Mucosa of descending colon (tissue), 3 donors: ENCODE measurements around the gene ZNF792. TPM values are rescaled to one million over a fixed set of nuclear protein-coding genes. Genes with fewer than 3 reads are reported as not detected.

Source experiments
- ATAC-seq: fragments of 200-7000 bp; cut with Tn5 transposase; one replicate; pipeline ENCODE4 v1.9.1; 2020; ENCODE audit warnings: mild to moderate bottlenecking, moderate library complexity
- DNase-seq, 3 donors: peaks; one replicate each; pipeline ENCODE4 v3.0.0-alpha.2; 2020
- H3K36me3 ChIP-seq: fragments of 200-600 bp; one replicate; pipeline ENCODE4 v1.8.0; 2021; ENCODE audit warnings: low read depth, mild to moderate bottlenecking
- H3K4me1 ChIP-seq: fragments of 200-600 bp; one replicate; pipeline ENCODE4 v1.8.0; 2021; ENCODE audit warnings: low read depth, mild to moderate bottlenecking
- H3K4me3 ChIP-seq: fragments of 200-600 bp; one replicate; pipeline ENCODE4 v1.8.0; 2021; ENCODE audit warnings: mild to moderate bottlenecking
- H3K9me3 ChIP-seq: fragments of 200-600 bp; one replicate; pipeline ENCODE4 v1.8.0; 2021; ENCODE audit warnings: mild to moderate bottlenecking
- intact Hi-C, 2 donors: fragments of 100-400 bp; cut with DNase I in 1 of 2; cut with micrococcal nuclease in 1 of 2; formaldehyde crosslinking; loops; one replicate each; pipeline versions ENCODE4 v1.11.0 to v1.11.1; 2022; cut with DNase I, micrococcal nuclease
- long read RNA-seq, 2 donors: library from polyadenylated mRNA; unstranded; transcript quantifications; one replicate each; pipeline ENCODE4 v2.0.0, GENCODE V29; 2019 to 2021
- total RNA-seq, 3 donors: library from RNA; stranded (reverse); fragmentation: NEBNext Ultra II Directional in 2 of 3; extraction: Animal tissue kit (Norgen Biotek cat#: 25700) in 2 of 3; gene quantifications; one replicate each; pipeline versions ENCODE4 v1.2.1 to v1.2.4, GENCODE V29; 2021 to 2023
- TF ChIP-seq, protein P1 (sequence below): fragments of 200-600 bp; IDR thresholded peaks from one replicate; pipeline ENCODE4 v1.8.0; 2022; ENCODE audit warnings: antibody characterized with exemption, mild to moderate bottlenecking
- donor health status: DM: no; HTN: no; CAD: no; lungs with moderate emphysema.
- donor health status: DM: no; HTN: no; CAD: no.
- donor health status: DM: no; HTN: yes; CAD: no.

The ZNF792 gene
- 1 to 10 TPM; 5.4 to 7.6 (median 6.7) TPM for total RNA-seq
- long read RNA-seq, donor 1, transcript ZNF792-201 (4 exons, 3,888 nt), result major isoform, 6 of 7 reads
- long read RNA-seq, donor 1, partial matches to known transcripts, result 0 of 7 reads
- long read RNA-seq, donor 1, other reads (novel, unspliced or antisense), result 0 of 7 reads
- long read RNA-seq, donor 2, result 0 reads

- peaks cover 12% of the 10 kb centered on the region for H3K36me3 ChIP-seq
- ATAC-seq (peak; percentile 83), DNase-seq (peak; percentile 79 to 84 (median 79))
- TF ChIP-seq, protein P1, sequence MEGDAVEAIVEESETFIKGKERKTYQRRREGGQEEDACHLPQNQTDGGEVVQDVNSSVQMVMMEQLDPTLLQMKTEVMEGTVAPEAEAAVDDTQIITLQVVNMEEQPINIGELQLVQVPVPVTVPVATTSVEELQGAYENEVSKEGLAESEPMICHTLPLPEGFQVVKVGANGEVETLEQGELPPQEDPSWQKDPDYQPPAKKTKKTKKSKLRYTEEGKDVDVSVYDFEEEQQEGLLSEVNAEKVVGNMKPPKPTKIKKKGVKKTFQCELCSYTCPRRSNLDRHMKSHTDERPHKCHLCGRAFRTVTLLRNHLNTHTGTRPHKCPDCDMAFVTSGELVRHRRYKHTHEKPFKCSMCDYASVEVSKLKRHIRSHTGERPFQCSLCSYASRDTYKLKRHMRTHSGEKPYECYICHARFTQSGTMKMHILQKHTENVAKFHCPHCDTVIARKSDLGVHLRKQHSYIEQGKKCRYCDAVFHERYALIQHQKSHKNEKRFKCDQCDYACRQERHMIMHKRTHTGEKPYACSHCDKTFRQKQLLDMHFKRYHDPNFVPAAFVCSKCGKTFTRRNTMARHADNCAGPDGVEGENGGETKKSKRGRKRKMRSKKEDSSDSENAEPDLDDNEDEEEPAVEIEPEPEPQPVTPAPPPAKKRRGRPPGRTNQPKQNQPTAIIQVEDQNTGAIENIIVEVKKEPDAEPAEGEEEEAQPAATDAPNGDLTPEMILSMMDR, result no peak
- peak within 1 kb of the TSS; percentile 77 for H3K4me3 ChIP-seq
- H3K4me1 ChIP-seq, result peaks cover 6% of the 10 kb centered on the region
- peaks cover 27% of the 10 kb centered on the region for H3K9me3 ChIP-seq
- intact Hi-C loops, result no loop called here
These were observed at the start of gene ZNF792 for GRCh38 chr19:34963573-34964406. Gene ZNF792, minus strand, starts transcription at chr19:34964229. Its CDS starts 567 bp downstream, at chr19:34963662.

GRCh38 chr19:35013041-35013819 is 49.2 kb upstream of the ZNF792 start:
- peak; percentile 85 to 88 (median 87) for DNase-seq
- Histone ChIP-seq H3K9me3 (no peaks in the 10 kb centered on the region), H3K4me1 (peaks cover 13% of the 10 kb centered on the region), H3K4me3 (no peak overlapping the region), H3K36me3 (no peaks in the 10 kb centered on the region)
- TF ChIP-seq, protein P1, result peak; percentile 97
- peak; percentile 85 for ATAC-seq
- intact Hi-C loops, result loop anchor here (2.0 to 5.0 kb wide), 2 partner anchors 40 to 41 kb away; no protein-coding TSS in a partner anchor

DNA sequence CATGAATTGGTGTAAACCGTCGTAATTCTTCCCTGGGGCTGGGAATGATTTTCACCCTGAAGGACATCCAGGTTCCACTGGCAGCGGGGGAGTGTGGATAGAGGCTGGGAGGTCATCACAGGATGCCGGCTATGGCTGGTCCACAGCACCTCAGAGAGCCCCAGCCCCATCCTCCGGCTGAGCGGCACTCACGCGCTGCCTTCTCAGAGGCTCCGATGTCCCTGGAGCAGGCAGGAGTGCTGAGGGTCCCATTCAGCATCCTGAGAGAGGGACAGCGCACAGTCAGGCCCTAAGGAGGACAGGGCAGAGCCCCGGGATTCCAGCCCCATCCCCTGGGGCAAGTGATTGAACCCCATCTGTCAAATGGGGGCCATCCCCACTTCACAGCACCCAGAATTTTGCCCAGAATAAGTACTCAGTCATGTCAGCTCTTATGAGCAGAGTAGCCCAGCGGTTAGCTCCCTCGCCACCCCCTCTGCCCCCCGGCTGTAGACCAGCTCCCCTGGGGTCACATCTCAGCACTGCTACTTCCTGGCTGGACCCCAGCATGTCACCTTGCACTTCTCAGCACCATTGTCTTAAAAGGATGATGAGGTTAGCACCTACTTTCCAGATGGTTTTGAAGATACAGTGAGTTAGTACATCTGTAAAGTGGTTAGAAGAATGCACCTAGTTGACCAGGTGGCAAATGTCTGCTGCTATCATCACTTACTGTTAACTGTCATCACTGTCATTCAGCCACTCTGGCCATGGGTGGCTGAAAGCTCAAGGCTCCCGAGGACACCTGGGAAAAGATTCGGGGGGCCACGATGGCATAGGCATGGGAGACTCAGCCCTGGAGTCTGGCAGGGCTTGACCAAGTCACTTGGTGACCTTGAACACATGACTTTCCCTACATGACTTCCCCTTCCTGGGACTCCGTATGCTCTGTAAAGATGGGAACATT is 48.0 kb upstream of the ZNF792 start:
- H3K4me3 ChIP-seq, result no peak overlapping the region
- H3K9me3 ChIP-seq, result no peaks in the 10 kb centered on the region
- ATAC-seq (no peak), DNase-seq (peak in 1 of 3 donors; percentile 31)
- H3K4me1 ChIP-seq, result peaks cover 16% of the 10 kb centered on the region
- no peaks in the 10 kb centered on the region for H3K36me3 ChIP-seq
- intact Hi-C loops, result loop anchor here (2.0 to 5.0 kb wide), 2 partner anchors 39 to 40 kb away; no protein-coding TSS in a partner anchor
- TF ChIP-seq, protein P1, result no peak

GRCh38 chr19:35011091-35011689 is 47.2 kb upstream of the ZNF792 start:
- ATAC-seq (no peak), DNase-seq (peak in 1 of 3 donors; percentile 34)
- Histone ChIP-seq H3K4me3 (no peak overlapping the region), H3K36me3 (no peaks in the 10 kb centered on the region), H3K9me3 (no peaks in the 10 kb centered on the region), H3K4me1 (peaks cover 23% of the 10 kb centered on the region)
- intact Hi-C loops, result loop anchor here in 1 of 2 donors (5.0 kb wide), 1 partner anchor 39 kb away; no protein-coding TSS in a partner anchor
- TF ChIP-seq, protein P1, result no peak
